ENCODE results near the gene ISYNA1. TPM values are rescaled to one million over a fixed set of nuclear protein-coding genes. Genes with fewer than 3 reads are reported as not detected.

ISYNA1 gene
- total and polyA plus RNA-seq, 2 of the 13 experiments (the other 11 are each of a cell fraction or from before 2014, with no cell fraction given), result 29.6 to 48.5 TPM

- Histone ChIP-seq H3K36me3 (replicated peaks in 1 of 2; ENCODE audit: control insufficient read depth in 1 of 2, insufficient read depth in 2 of 2, low read length in 2 of 2) (peaks cover 1 to 3% of the 10 kb centered on the region in 2 experiments; a peak in 2 of 5 replicates), H3K4me2 (ENCODE audit: low read depth, low read length) (no peak overlapping the region), H3K79me2 (ENCODE audit: insufficient read depth, low read length) (no peaks in the 10 kb centered on the region), H4K20me1 (ENCODE audit: insufficient read depth, low read length) (no peaks in the 10 kb centered on the region), H3K4me1 (ENCODE audit: insufficient read depth, low read length) (no peaks in the 10 kb centered on the region), H3K4me3 (replicated peaks in 1 of 3; ENCODE audit: insufficient read depth in 1 of 3, low read depth in 2 of 3, low read length in 3 of 3) (no peak overlapping the region), H3K27me3 (ENCODE audit: control insufficient read depth in 1 of 2, insufficient read depth in 2 of 2, low read length in 2 of 2) (no peaks in the 10 kb centered on the region), H3K9ac (ENCODE audit: insufficient read depth, low read depth, low read length) (no peak overlapping the region), H3K9me3 (ENCODE audit: low read length) (no peaks in the 10 kb centered on the region), H3K27ac (ENCODE audit: extremely low read length, insufficient read depth, low read length) (no peak overlapping the region), H2AFZ (ENCODE audit: low read length) (no peak overlapping the region)
- no peak for ATAC-seq
- DNase-seq (ENCODE audit: low spot score), result no peak
- WGBS (ENCODE audit: low lambda C conversion rate), result 94% methylated on average over 21 of the region's 34 CpGs
- ChIA-PET POLR2A (no interaction called here), CTCF (ENCODE audit: low intra/inter-chr PET ratio, low total read pairs) (no interaction called here)
- FAIRE-seq, result no peak
- TF ChIP-seq ZNF607 (CRISPR knock-in tag; IDR thresholded peaks at IDR 0.05; ENCODE audit: borderline replicate concordance), result no peak
- TF ChIP-seq, protein P1, sequence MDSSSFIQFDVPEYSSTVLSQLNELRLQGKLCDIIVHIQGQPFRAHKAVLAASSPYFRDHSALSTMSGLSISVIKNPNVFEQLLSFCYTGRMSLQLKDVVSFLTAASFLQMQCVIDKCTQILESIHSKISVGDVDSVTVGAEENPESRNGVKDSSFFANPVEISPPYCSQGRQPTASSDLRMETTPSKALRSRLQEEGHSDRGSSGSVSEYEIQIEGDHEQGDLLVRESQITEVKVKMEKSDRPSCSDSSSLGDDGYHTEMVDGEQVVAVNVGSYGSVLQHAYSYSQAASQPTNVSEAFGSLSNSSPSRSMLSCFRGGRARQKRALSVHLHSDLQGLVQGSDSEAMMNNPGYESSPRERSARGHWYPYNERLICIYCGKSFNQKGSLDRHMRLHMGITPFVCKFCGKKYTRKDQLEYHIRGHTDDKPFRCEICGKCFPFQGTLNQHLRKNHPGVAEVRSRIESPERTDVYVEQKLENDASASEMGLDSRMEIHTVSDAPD (CRISPR knock-in tag; IDR thresholded peaks at IDR 0.05), result no peak
- TF ChIP-seq SAFB2 (CRISPR knock-in tag; IDR thresholded peaks at IDR 0.05; ENCODE audit: borderline replicate concordance, low read depth), result no peak
- TF ChIP-seq, protein P2, sequence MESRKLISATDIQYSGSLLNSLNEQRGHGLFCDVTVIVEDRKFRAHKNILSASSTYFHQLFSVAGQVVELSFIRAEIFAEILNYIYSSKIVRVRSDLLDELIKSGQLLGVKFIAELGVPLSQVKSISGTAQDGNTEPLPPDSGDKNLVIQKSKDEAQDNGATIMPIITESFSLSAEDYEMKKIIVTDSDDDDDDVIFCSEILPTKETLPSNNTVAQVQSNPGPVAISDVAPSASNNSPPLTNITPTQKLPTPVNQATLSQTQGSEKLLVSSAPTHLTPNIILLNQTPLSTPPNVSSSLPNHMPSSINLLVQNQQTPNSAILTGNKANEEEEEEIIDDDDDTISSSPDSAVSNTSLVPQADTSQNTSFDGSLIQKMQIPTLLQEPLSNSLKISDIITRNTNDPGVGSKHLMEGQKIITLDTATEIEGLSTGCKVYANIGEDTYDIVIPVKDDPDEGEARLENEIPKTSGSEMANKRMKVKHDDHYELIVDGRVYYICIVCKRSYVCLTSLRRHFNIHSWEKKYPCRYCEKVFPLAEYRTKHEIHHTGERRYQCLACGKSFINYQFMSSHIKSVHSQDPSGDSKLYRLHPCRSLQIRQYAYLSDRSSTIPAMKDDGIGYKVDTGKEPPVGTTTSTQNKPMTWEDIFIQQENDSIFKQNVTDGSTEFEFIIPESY (CRISPR knock-in tag; IDR thresholded peaks at IDR 0.05), result 0 out of 2 replicates have a peak, but pooled peaks have one; percentile 15
- TF ChIP-seq GLI4 (CRISPR knock-in tag; IDR thresholded peaks at IDR 0.05; ENCODE audit: borderline replicate concordance), result no peak
- TF ChIP-seq AGO2 (optimal IDR thresholded peaks at IDR 0.05; ENCODE audit: low read depth, low read length), result peak; percentile 63
- no peak for TF ChIP-seq RBAK (CRISPR knock-in tag; IDR thresholded peaks at IDR 0.05)
- TF ChIP-seq, protein P3, sequence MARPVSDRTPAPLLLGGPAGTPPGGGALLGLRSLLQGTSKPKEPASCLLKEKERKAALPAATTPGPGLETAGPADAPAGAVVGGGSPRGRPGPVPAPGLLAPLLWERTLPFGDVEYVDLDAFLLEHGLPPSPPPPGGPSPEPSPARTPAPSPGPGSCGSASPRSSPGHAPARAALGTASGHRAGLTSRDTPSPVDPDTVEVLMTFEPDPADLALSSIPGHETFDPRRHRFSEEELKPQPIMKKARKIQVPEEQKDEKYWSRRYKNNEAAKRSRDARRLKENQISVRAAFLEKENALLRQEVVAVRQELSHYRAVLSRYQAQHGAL (CRISPR knock-in tag; IDR thresholded peaks at IDR 0.05; ENCODE audit: not compliant biosample characterization), result no peak
- BruUV-seq (replicated peaks), result no TSS peak
- intact Hi-C loops (cut with micrococcal nuclease; ENCODE audit: unreplicated experiment), result no loop called here
- in situ Hi-C loops (cut with HindIII; ENCODE audit: extremely low pct_ligation_motif_present, low pct_unique_long_range_greater_than_20kb), result no loop called here
Observed at GRCh38 chr19:18431351-18432197, 6.4 kb downstream of the ISYNA1 start.
